Hippocampal formation (tissue), 2 donors: ENCODE results near the gene EDEM2.
A peak's percentile ranks its signal among the peaks of the same experiment; 100 is the strongest.
"Not testable (repeated sequence)": the region's sequence is repeated elsewhere in the genome, so short reads cannot be mapped to it uniquely, and the experiment has no call there.

Experiments
- DNase-seq, 2 donors: peaks; one replicate each; lab custom pipeline; 2025; lab: John Stamatoyannopoulos, UW

The EDEM2 gene

GRCh38 chr20:35146920-35147574, at the start of gene EDEM2:
Gene EDEM2, minus strand, starts transcription at chr20:35147336. Its CDS starts 78 bp downstream, at chr20:35147258.
- peak; percentile 87 to 89 for DNase-seq

GRCh38 chr20:35196313-35196712, 49.2 kb upstream of the EDEM2 start:
- no peak for DNase-seq

GRCh38 chr20:35193031-35193791, 46.1 kb upstream of the EDEM2 start:
- not testable (repeated sequence) for DNase-seq

GRCh38 chr20:35192118-35192872, 45.2 kb upstream of the EDEM2 start:
- DNase-seq = no peak

- DNase-seq = no peak
Observed at GRCh38 chr20:35191419-35192117, 44.4 kb upstream of the EDEM2 start.

DNA sequence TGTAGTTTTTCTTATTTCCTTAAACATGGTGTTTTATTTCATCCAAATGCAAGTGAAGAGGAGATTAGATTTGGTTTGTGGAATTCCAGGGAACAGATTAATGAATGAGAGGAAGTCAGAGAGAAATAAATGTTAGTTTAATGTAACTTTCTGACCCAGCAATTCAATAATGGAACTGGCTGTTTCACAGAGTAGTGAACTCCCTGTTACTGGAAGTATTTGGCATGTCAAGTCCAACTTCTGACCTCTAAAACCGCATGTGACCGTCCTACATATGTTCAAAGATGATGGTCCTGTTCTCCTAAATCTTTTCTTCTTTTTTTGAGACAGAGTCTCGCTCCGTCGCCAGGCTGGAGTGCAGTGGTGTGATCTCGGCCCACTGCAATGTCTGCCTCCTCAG, 43.4 kb upstream of the EDEM2 start:
- DNase-seq = no peak

DNA sequence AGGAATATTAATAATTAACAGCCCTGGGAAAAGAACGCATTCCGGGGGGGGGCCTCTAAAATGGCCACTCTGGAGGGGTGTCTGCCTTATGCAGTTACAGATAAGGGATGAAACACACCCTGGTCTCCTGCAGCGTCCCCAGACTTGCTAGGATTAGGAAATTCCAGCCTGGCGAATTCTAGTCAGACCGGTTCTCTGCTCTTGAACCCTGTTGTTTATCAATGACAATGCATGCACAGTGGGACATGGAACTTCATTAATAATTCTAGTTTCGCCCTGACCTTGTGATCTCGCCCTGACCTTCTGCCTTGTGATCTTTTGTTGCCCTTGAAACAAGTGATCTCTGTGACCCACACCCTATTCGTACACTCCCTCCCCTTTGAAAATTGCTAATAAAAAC, 42.1 kb upstream of the EDEM2 start:
- DNase-seq = not testable (repeated sequence)

DNA sequence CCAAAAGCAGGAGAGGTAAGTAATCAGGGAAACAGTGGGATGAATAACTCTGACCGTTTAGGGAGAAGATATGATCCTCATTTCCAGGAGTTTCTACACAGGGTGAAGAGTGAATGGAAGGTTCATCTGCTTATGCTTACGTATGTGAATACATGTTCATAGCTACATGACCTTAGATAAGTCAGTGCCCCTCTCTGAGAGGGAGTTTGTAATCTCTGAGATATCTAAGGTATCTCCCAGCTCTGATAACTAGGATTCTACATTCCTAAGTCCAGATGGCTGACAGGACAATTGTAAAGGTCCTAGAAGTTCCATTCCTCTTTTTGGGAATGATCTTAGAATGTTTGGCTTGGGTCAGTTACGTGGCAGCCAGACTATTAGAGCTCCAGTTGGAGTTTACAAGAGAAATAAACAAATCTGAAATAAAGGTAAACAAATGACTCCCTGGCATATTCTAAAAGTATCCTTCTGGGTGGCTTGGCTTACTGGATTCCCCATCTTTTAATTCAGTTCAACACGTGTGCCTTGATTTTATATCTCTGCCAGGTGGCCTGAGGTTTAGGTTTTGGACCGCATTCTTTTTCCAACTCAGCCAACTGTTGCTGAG, 40.6 kb upstream of the EDEM2 start:
- no peak for DNase-seq

GRCh38 chr20:35186691-35187289, 39.7 kb upstream of the EDEM2 start:
- DNase-seq = not testable (repeated sequence)

- DNase-seq = no peak
Observed at GRCh38 chr20:35181731-35182130, 34.6 kb upstream of the EDEM2 start.

DNA sequence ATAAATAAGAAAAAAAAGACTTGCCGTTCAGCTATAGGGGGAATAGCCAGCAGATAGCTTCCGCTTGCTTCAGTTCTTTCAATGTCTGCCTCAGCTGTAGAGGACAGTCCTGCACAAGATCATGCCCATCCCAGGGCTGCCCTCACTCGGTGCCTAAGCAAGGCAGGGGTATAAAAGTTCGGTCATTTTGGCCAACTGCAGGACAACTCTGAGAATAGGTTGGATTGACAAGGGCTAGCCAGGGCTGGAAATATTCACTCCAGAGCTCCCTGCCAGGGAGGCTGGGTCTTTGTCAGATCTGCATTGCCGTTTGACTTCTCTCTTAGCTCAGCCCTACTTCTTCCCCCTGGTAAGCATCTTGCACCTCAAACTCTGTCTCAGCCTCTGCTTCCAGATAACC, 33.1 kb upstream of the EDEM2 start:
- DNase-seq = no peak

- no peak for DNase-seq
Observed at GRCh38 chr20:35179292-35180212, 32.4 kb upstream of the EDEM2 start.

DNA sequence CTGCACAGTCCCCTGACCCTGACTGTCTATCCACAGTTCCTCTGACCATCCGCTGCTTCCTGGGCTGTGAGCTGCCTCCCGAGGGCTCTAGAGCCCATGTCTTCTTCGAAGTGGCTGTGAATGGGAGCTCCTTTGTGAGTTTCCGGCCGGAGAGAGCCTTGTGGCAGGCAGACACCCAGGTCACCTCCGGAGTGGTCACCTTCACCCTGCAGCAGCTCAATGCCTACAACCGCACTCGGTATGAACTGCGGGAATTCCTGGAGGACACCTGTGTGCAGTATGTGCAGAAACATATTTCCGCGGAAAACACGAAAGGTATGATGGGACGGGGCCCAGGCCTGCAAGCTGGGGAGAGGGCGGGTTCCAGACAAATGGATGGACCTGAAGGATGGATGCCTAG, 29.0 kb upstream of the EDEM2 start:
- DNase-seq = no peak

- no peak for DNase-seq
Observed at GRCh38 chr20:35174458-35175216, 27.5 kb upstream of the EDEM2 start.

- no peak for DNase-seq
Observed at GRCh38 chr20:35173576-35174192, 26.5 kb upstream of the EDEM2 start.

DNA sequence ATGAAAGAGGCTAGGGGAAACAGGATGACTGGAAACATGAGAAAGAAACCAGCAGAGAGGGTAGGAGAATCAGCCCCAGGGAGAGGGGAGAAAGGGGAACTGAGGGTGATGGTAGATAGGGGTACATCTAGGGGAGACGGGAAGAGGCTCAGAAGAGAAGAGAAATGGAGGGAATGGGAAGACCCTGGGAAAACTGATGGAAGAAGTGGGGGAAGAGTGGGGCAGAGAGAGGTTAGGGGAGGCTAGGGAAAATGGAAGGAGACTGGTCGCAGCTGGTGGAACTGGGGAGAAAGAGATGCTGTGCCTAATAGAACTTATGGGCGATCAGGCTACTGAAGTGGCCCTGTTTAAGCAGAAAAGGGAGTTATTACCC, 25.3 kb upstream of the EDEM2 start:
- DNase-seq = no peak

- DNase-seq = peak; percentile 14 to 46
Observed at GRCh38 chr20:35171753-35172433, 24.8 kb upstream of the EDEM2 start, which contains the start of gene PROCR. Gene PROCR, plus strand, starts transcription at chr20:35172072. Its CDS starts 83 bp downstream, at chr20:35172155.

DNA sequence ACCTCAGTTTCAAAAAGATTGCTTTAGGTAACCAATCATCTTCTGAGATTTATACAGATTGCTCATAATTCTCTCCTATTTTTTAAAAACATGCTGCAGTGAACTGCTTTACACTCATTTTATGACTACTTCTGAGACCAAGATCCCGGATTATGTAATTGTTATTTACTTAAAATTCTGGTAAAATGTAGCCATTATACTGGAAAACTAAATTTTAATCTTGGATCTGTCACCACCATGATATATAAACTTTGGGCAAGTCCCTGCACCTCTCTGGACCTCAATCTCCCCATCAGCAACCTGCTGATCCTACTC, 24.3 kb upstream of the EDEM2 start:
- DNase-seq = no peak
